Measurements from ENCODE around the gene ZAP70.

ZAP70 gene

GRCh38 chr2:97720746-97721145 lies 7.4 kb downstream of the ZAP70 start:
- TF ChIP-seq ZNF384 (IDR thresholded peaks at IDR 0.05) (no peak), LEF1 (IDR thresholded peaks at IDR 0.05; ENCODE audit: borderline replicate concordance) (no peak), HDGF (IDR thresholded peaks at IDR 0.05; ENCODE audit: borderline replicate concordance) (no peak), FOXM1 (IDR thresholded peaks at IDR 0.05; ENCODE audit: borderline replicate concordance) (no peak), ARNT (IDR thresholded peaks at IDR 0.05) (no peak), FOXK2 (IDR thresholded peaks at IDR 0.05) (no peak), ELF4 (IDR thresholded peaks at IDR 0.05) (no peak), FOXA1 (IDR thresholded peaks at IDR 0.05) (no peak), L3MBTL2 (conservative IDR thresholded peaks at IDR 0.05) (no peak), SP1 (IDR thresholded peaks at IDR 0.05) (no peak), SUZ12 (IDR thresholded peaks at IDR 0.05) (no peak), TARDBP (IDR thresholded peaks at IDR 0.05) (no peak), NFRKB (IDR thresholded peaks at IDR 0.05) (no peak), BHLHE40 (IDR thresholded peaks at IDR 0.05; ENCODE audit: borderline replicate concordance) (no peak), CTBP1 (IDR thresholded peaks at IDR 0.05; ENCODE audit: borderline replicate concordance) (no peak)
- TF ChIP-seq, protein P1, sequence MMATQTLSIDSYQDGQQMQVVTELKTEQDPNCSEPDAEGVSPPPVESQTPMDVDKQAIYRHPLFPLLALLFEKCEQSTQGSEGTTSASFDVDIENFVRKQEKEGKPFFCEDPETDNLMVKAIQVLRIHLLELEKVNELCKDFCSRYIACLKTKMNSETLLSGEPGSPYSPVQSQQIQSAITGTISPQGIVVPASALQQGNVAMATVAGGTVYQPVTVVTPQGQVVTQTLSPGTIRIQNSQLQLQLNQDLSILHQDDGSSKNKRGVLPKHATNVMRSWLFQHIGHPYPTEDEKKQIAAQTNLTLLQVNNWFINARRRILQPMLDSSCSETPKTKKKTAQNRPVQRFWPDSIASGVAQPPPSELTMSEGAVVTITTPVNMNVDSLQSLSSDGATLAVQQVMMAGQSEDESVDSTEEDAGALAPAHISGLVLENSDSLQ (IDR thresholded peaks at IDR 0.05), result no peak
- POLR2A ChIA-PET, result no interaction called here
- CTCF ChIA-PET, result interaction anchor here (0.8 kb wide), 1 partner anchor 20 kb away, joined by 3 read pairs; no protein-coding TSS in a partner anchor
- DNase-seq (ENCODE audit: extremely low spot score), result no peak

DNA sequence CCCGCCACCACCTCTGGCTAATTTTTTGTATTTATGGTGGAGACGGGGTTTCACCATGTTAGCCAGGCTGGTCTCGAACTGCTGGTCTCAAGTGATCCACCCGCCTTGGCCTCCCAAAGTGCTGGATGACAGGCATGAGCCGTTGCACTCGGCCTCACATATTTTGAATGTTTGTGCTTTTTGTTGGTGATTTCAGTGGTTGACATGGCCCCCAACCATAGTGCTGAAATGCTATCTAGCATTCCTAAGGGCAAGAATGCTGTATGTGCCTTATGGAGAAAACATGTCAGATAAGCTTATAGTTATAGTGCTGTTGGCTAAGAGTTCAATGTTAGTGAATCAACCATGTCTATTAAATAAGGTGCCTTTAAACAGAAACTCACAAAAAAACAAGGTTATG lies 8.9 kb downstream of the ZAP70 start:
- TF ChIP-seq, protein P1 (IDR thresholded peaks at IDR 0.05), result no peak
- TF ChIP-seq L3MBTL2 (conservative IDR thresholded peaks at IDR 0.05) (no peak), HDGF (IDR thresholded peaks at IDR 0.05; ENCODE audit: borderline replicate concordance) (no peak), BHLHE40 (IDR thresholded peaks at IDR 0.05; ENCODE audit: borderline replicate concordance) (no peak), FOXM1 (IDR thresholded peaks at IDR 0.05; ENCODE audit: borderline replicate concordance) (no peak), CTBP1 (IDR thresholded peaks at IDR 0.05; ENCODE audit: borderline replicate concordance) (no peak), SUZ12 (IDR thresholded peaks at IDR 0.05) (no peak), NFRKB (IDR thresholded peaks at IDR 0.05) (no peak), ZNF384 (IDR thresholded peaks at IDR 0.05) (no peak), ARNT (IDR thresholded peaks at IDR 0.05) (no peak), FOXK2 (IDR thresholded peaks at IDR 0.05) (no peak), SP1 (IDR thresholded peaks at IDR 0.05) (no peak), TARDBP (IDR thresholded peaks at IDR 0.05) (no peak), FOXA1 (IDR thresholded peaks at IDR 0.05) (no peak), LEF1 (IDR thresholded peaks at IDR 0.05; ENCODE audit: borderline replicate concordance) (no peak), ELF4 (IDR thresholded peaks at IDR 0.05) (no peak)
- DNase-seq (ENCODE audit: extremely low spot score), result no peak
- POLR2A ChIA-PET, result no interaction called here
- CTCF ChIA-PET, result interaction anchor here (0.6 to 0.7 kb wide), 2 partner anchors 22 to 1759 kb away, joined by 3 read pairs; no protein-coding TSS in a partner anchor

- ChIA-PET POLR2A (no interaction called here), CTCF (no interaction called here)
- DNase-seq (ENCODE audit: extremely low spot score), result no peak
- TF ChIP-seq CTBP1 (IDR thresholded peaks at IDR 0.05; ENCODE audit: borderline replicate concordance), result no peak
- no peak for TF ChIP-seq ZNF384 (IDR thresholded peaks at IDR 0.05)
- no peak for TF ChIP-seq SP1 (IDR thresholded peaks at IDR 0.05)
- no peak for TF ChIP-seq FOXK2 (IDR thresholded peaks at IDR 0.05)
- no peak for TF ChIP-seq LEF1 (IDR thresholded peaks at IDR 0.05; ENCODE audit: borderline replicate concordance)
- TF ChIP-seq, protein P1 (IDR thresholded peaks at IDR 0.05), result no peak
- TF ChIP-seq ARNT (IDR thresholded peaks at IDR 0.05), result no peak
- TF ChIP-seq ELF4 (IDR thresholded peaks at IDR 0.05), result no peak
- no peak for TF ChIP-seq HDGF (IDR thresholded peaks at IDR 0.05; ENCODE audit: borderline replicate concordance)
- TF ChIP-seq TARDBP (IDR thresholded peaks at IDR 0.05), result no peak
These were observed 10.0 kb downstream of the ZAP70 start for GRCh38 chr2:97723156-97724072.

DNA sequence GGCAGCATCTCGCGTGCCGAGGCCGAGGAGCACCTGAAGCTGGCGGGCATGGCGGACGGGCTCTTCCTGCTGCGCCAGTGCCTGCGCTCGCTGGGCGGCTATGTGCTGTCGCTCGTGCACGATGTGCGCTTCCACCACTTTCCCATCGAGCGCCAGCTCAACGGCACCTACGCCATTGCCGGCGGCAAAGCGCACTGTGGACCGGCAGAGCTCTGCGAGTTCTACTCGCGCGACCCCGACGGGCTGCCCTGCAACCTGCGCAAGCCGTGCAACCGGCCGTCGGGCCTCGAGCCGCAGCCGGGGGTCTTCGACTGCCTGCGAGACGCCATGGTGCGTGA lies 10.7 kb downstream of the ZAP70 start:
- POLR2A ChIA-PET, result no interaction called here
- no peak for TF ChIP-seq LEF1 (IDR thresholded peaks at IDR 0.05; ENCODE audit: borderline replicate concordance)
- no peak for DNase-seq (ENCODE audit: extremely low spot score)
- CTCF ChIA-PET, result no interaction called here

- no peak for DNase-seq (ENCODE audit: extremely low spot score)
- ChIA-PET POLR2A (no interaction called here), CTCF (no interaction called here)
- TF ChIP-seq TARDBP (IDR thresholded peaks at IDR 0.05) (no peak), L3MBTL2 (conservative IDR thresholded peaks at IDR 0.05) (no peak), CTBP1 (IDR thresholded peaks at IDR 0.05; ENCODE audit: borderline replicate concordance) (no peak), LEF1 (IDR thresholded peaks at IDR 0.05; ENCODE audit: borderline replicate concordance) (no peak), HDGF (IDR thresholded peaks at IDR 0.05; ENCODE audit: borderline replicate concordance) (no peak), FOXM1 (IDR thresholded peaks at IDR 0.05; ENCODE audit: borderline replicate concordance) (no peak), SP1 (IDR thresholded peaks at IDR 0.05) (no peak), ELF4 (IDR thresholded peaks at IDR 0.05) (no peak), FOXK2 (IDR thresholded peaks at IDR 0.05) (no peak), ZNF384 (IDR thresholded peaks at IDR 0.05) (no peak), FOXA1 (IDR thresholded peaks at IDR 0.05) (no peak)
- TF ChIP-seq, protein P1 (IDR thresholded peaks at IDR 0.05), result no peak
These were observed 11.1 kb downstream of the ZAP70 start for GRCh38 chr2:97724501-97724900.

All from HEK293T (cell line).